Iris pigment epithelial cell (primary cell): ENCODE results near the gene DELE1.

ENCODE experiments used
- DNase-seq: peaks from one replicate; pipeline ENCODE4 v3.0.0-alpha.2; 2011; ENCODE audit warnings: low read depth

DELE1 gene

GRCh38 chr5:141958113-141958512 is 34.4 kb downstream of the DELE1 start, which contains the start of gene PCDH12:
TSS of gene PCDH12 (minus strand) at chr5:141958202. CDS start at chr5:141957851, 351 bp downstream.
- no peak for DNase-seq

GRCh38 chr5:141958546-141959172 is 35.0 kb downstream of the DELE1 start:
- DNase-seq = no peak

- no peak for DNase-seq
These were observed 36.3 kb downstream of the DELE1 start for GRCh38 chr5:141960018-141960417.

- peak; percentile 73 for DNase-seq
These were observed 37.0 kb downstream of the DELE1 start for GRCh38 chr5:141960449-141961323.

GRCh38 chr5:141961466-141961865 is 37.8 kb downstream of the DELE1 start:
- no peak for DNase-seq

- DNase-seq = no peak
These were observed 40.0 kb downstream of the DELE1 start for GRCh38 chr5:141963701-141964100.

GRCh38 chr5:141965071-141965470 is 41.4 kb downstream of the DELE1 start:
- no peak for DNase-seq

GRCh38 chr5:141966275-141966962 is 42.7 kb downstream of the DELE1 start:
- no peak for DNase-seq

GRCh38 chr5:141966963-141967333 is 43.3 kb downstream of the DELE1 start:
- DNase-seq = no peak

- DNase-seq = peak; percentile 95
These were observed 45.4 kb downstream of the DELE1 start, which contains the start of gene RNF14 for GRCh38 chr5:141968914-141969608. TSS of gene RNF14 (plus strand) at chr5:141969105. CDS start at chr5:141973589, 4,484 bp downstream.

- DNase-seq = no peak
These were observed 46.4 kb downstream of the DELE1 start for GRCh38 chr5:141969783-141970771.

GRCh38 chr5:141973871-141974595 is 50.4 kb downstream of the DELE1 start:
- peak; percentile 89 for DNase-seq

- no peak for DNase-seq
These were observed 52.5 kb downstream of the DELE1 start for GRCh38 chr5:141976176-141976575.

GRCh38 chr5:141978389-141978788 is 54.7 kb downstream of the DELE1 start:
- no peak for DNase-seq

GRCh38 chr5:141982626-141983025 is 59.0 kb downstream of the DELE1 start:
- DNase-seq = no peak

- peak; percentile 59 for DNase-seq
These were observed 62.4 kb downstream of the DELE1 start for GRCh38 chr5:141986072-141986471.

- DNase-seq = no peak
These were observed 66.0 kb downstream of the DELE1 start for GRCh38 chr5:141989720-141990119.
